ENCODE data around the gene MRPL46. TPM values are rescaled to one million over a fixed set of nuclear protein-coding genes. Genes with fewer than 3 reads are reported as not detected.

MRPL46 gene
- total and polyA plus RNA-seq, 9 of the 15 experiments (the other 6 are each of a cell fraction or from before 2014, with no cell fraction given), result 41.2 to 72.2 (median 49.8) TPM

- DNase-seq (ENCODE audit: extremely low read depth in 1 of 4, low spot score in 3 of 4) (no peak), ATAC-seq (no peak), FAIRE-seq (no peak)
- CTCF ChIA-PET (ENCODE audit: low intra/inter-chr PET ratio), result interaction anchor here (0.6 to 1.1 kb wide), 4 partner anchors 91 to 213 kb away, joined by 3 to 5 read pairs (median 4); no protein-coding TSS in a partner anchor
- H3K27ac ChIP-seq (ENCODE audit: extremely low read depth, low read depth, low read length), result no peak overlapping the region
- H3K36me3 ChIP-seq (ENCODE audit: control insufficient read depth, insufficient read depth, low read length), result no peaks in the 10 kb centered on the region
- 4% methylated on average over 8 of the region's 8 CpGs for WGBS (ENCODE audit: insufficient coverage, low coverage, missing lambda C conversion rate)
- no peak overlapping the region for H3K4me2 ChIP-seq (ENCODE audit: insufficient read depth, low read length)
- intact Hi-C loops (cut with micrococcal nuclease) (no loop called here), in situ Hi-C loops (cut with MboI) (no loop called here)
- H3K9me1 ChIP-seq (ENCODE audit: control insufficient read depth, insufficient read depth, low read length), result no peaks in the 10 kb centered on the region
- H3K27me3 ChIP-seq (ENCODE audit: control insufficient read depth in 2 of 2, insufficient read depth in 2 of 2, low read length in 2 of 2), result peaks cover 4 to 6% of the 10 kb centered on the region in 2 experiments; a peak in 2 of 5 replicates
- H4K20me1 ChIP-seq (replicated peaks; ENCODE audit: control insufficient read depth, insufficient read depth, low read length), result no peaks in the 10 kb centered on the region
- no peaks in the 10 kb centered on the region for H3K9me3 ChIP-seq (replicated peaks; ENCODE audit: control insufficient read depth, insufficient read depth, low read depth, low read length)
- TF ChIP-seq ZBTB7A (IDR thresholded peaks at IDR 0.05; ENCODE audit: borderline replicate concordance, control insufficient read depth, low read depth, low read length), result no peak
- TF ChIP-seq SAFB (IDR thresholded peaks at IDR 0.05; ENCODE audit: borderline replicate concordance, low read depth, low read length), result no peak
- TF ChIP-seq ZBTB8A (IDR thresholded peaks at IDR 0.05; ENCODE audit: partially characterized antibody), result no peak
- TF ChIP-seq CREBBP (IDR thresholded peaks at IDR 0.05; ENCODE audit: low read depth, low read length), result no peak
- TF ChIP-seq MBD1 (CRISPR knock-in tag; IDR thresholded peaks at IDR 0.05), result no peak
- no peak for TF ChIP-seq CLOCK (CRISPR knock-in tag; IDR thresholded peaks at IDR 0.05; ENCODE audit: borderline replicate concordance)
- no peak for TF ChIP-seq SIN3A (IDR thresholded peaks at IDR 0.05; ENCODE audit: borderline replicate concordance in 2 of 2, control insufficient read depth in 1 of 2, low read depth in 2 of 2, low read length in 2 of 2)
- no peak for TF ChIP-seq PHTF2 (CRISPR knock-in tag; IDR thresholded peaks at IDR 0.05)
- TF ChIP-seq FOSL1 (tag; conservative IDR thresholded peaks at IDR 0.05), result no peak
- TF ChIP-seq EHMT2 (IDR thresholded peaks at IDR 0.05), result no peak
- TF ChIP-seq ZNF707 (CRISPR knock-in tag; conservative IDR thresholded peaks at IDR 0.05), result no peak
- no peak for TF ChIP-seq GTF2F1 (IDR thresholded peaks at IDR 0.05; ENCODE audit: low read depth, low read length)
- no peak for TF ChIP-seq CHD4 (IDR thresholded peaks at IDR 0.05; ENCODE audit: insufficient read depth, insufficient replicate concordance, low read depth, low read length, poor library complexity, severe bottlenecking)
- TF ChIP-seq ATF6 (CRISPR knock-in tag; IDR thresholded peaks at IDR 0.05), result no peak
- TF ChIP-seq NFIC (IDR thresholded peaks at IDR 0.05), result no peak
- TF ChIP-seq SAP30 (IDR thresholded peaks at IDR 0.05; ENCODE audit: borderline replicate concordance, insufficient read depth, low read depth, low read length, poor library complexity, severe bottlenecking), result no peak
- H3K4me3 ChIP-seq, result no peak overlapping the region
- no peaks in the 10 kb centered on the region for H3K4me1 ChIP-seq (replicated peaks in 1 of 2; ENCODE audit: control insufficient read depth in 2 of 2, insufficient read depth in 2 of 2, low read length in 2 of 2)
- H3K9ac ChIP-seq (ENCODE audit: insufficient read depth in 1 of 2, low read depth in 2 of 2, low read length in 2 of 2), result no peak overlapping the region
- H2AFZ ChIP-seq (ENCODE audit: low read depth, low read length), result no peak overlapping the region
- POLR2A ChIA-PET, result no interaction called here
- BruUV-seq (replicated peaks), result no TSS peak
- H3K79me2 ChIP-seq (ENCODE audit: control insufficient read depth, insufficient read depth, low read length), result no peaks in the 10 kb centered on the region
Observed at GRCh38 chr15:88449581-88449980, 17.6 kb downstream of the MRPL46 start.

Measured in K562 (cell line).